BJ (cell line): ENCODE data around the gene CAMSAP1. TPM values are rescaled to one million over a fixed set of nuclear protein-coding genes. Genes with fewer than 3 reads are reported as not detected.

ENCODE experiments used
- CTCF ChIA-PET: fragments of 350-600 bp; formaldehyde crosslinking; extraction: SDS; loops from one replicate; lab custom pipeline; 2021; ENCODE audit warnings: antibody characterized with exemption, inconsistent platforms; lab: Yijun Ruan, JAX
- POLR2A ChIA-PET: fragments of 300-600 bp; sonication (Branson Sonifier 250); formaldehyde crosslinking; extraction: SDS; loops from one replicate; lab custom pipeline; 2021; ENCODE audit warnings: antibody characterized with exemption; lab: Charles Lee
- DNase-seq: peaks from one replicate; pipeline ENCODE4 v3.0.0-alpha.2; 2011; ENCODE audit warnings: low read depth
- H3K27me3 ChIP-seq: 2 replicates; pipeline ENCODE4 v1.6.0; 2011; ENCODE audit warnings: low read length; ENCODE audit not compliant: control insufficient read depth, insufficient read depth
- H3K36me3 ChIP-seq: 2 replicates; pipeline ENCODE4 v1.5.1; 2011; ENCODE audit warnings: low read length; ENCODE audit not compliant: control insufficient read depth, insufficient read depth
- H3K4me3 ChIP-seq: 2 replicates; pipeline ENCODE4 v1.5.1; 2011; ENCODE audit warnings: low read depth, mild to moderate bottlenecking, control low read depth, low read length
- polyA plus RNA-seq: library from polyadenylated mRNA; depleted of rRNA; stranded (reverse); fragments of >200 nt; gene quantifications from 2 replicates; pipeline ENCODE4 v1.2.3, GENCODE V29; 2011
- TF ChIP-seq, protein P1 (sequence below): IDR thresholded peaks from 2 replicates; pipeline ENCODE4 v1.5.1; 2011; ENCODE audit warnings: low read depth, mild to moderate bottlenecking, control low read depth, inconsistent platforms, low read length, moderate library complexity; ENCODE audit not compliant: insufficient read depth

CAMSAP1 gene
- polyA plus RNA-seq, 1 experiment = 4.1 TPM

DNA sequence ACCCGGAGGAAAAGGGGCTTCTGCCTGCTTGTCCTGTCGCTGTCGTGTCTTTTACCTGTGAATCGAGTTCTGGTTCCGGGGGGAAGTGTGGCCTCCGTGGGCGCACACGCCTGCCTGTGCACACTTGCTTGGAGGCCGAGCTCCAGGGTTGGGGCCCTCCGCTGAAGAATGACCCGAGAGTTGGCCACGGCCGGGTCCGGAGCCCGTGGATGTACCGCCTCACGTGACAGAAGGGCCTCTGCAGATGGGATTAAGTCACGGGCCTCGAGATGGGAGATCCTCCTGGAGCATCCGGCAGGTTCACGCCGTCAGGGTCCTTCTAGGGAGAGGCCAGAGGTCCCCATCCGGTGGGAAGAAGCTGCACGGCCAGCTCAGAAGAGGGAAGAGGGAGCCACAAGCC lies 124.4 kb downstream of the CAMSAP1 start:
- ChIA-PET POLR2A (no interaction called here), CTCF (no interaction called here)
- no peaks in the 10 kb centered on the region for H3K27me3 ChIP-seq
- H3K36me3 ChIP-seq = no peaks in the 10 kb centered on the region
- no peak overlapping the region for H3K4me3 ChIP-seq
- TF ChIP-seq, protein P1, sequence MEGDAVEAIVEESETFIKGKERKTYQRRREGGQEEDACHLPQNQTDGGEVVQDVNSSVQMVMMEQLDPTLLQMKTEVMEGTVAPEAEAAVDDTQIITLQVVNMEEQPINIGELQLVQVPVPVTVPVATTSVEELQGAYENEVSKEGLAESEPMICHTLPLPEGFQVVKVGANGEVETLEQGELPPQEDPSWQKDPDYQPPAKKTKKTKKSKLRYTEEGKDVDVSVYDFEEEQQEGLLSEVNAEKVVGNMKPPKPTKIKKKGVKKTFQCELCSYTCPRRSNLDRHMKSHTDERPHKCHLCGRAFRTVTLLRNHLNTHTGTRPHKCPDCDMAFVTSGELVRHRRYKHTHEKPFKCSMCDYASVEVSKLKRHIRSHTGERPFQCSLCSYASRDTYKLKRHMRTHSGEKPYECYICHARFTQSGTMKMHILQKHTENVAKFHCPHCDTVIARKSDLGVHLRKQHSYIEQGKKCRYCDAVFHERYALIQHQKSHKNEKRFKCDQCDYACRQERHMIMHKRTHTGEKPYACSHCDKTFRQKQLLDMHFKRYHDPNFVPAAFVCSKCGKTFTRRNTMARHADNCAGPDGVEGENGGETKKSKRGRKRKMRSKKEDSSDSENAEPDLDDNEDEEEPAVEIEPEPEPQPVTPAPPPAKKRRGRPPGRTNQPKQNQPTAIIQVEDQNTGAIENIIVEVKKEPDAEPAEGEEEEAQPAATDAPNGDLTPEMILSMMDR = no peak
- DNase-seq = no peak

DNA sequence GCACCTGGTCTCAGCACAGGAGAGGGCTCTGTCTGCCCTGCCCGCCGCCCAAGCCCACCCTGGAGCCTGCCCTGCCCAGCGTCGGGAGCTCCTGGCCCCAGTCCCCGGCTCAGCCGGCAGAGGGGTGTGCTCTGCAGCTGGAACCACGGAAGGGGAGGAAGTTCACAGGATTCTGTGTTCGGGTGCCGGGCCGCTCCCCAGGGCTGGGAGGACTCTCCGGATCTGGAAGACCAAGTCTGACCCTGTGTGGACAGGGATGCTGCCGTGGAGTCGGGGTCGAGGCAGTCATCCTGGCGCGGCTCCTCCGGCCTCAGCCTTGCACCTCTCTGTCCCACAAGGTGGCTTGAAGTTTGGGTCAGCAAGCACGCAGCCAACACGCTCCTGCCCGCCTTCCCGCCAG lies 126.7 kb downstream of the CAMSAP1 start:
- no peaks in the 10 kb centered on the region for H3K27me3 ChIP-seq
- TF ChIP-seq, protein P1 = no peak
- H3K36me3 ChIP-seq = no peaks in the 10 kb centered on the region
- POLR2A ChIA-PET = no interaction called here
- no peak for DNase-seq
- H3K4me3 ChIP-seq = no peak overlapping the region
- CTCF ChIA-PET = interaction anchor here (1.4 kb wide), 1 partner anchor 17 kb away, joined by 5 read pairs; no protein-coding TSS in a partner anchor

DNA sequence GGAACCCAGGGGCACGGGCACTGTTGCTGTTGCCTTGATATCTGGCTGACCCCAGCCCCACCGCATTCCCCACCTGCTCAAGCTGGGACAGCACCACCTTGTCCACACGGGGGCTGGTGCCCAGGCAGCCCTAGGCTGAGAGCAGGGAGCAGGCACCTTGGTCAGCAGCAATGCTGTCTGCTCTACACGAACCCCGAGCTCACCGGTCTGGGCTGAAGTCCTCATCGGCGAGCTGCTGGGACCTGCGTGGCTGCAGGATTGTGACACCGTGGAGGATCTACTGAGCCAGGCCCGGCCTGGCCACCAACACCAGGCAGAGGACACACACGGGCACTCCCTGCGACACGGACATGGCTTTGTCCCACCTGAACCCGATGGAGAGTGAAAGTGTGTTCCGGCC lies 127.3 kb downstream of the CAMSAP1 start:
- TF ChIP-seq, protein P1 = no peak
- no peaks in the 10 kb centered on the region for H3K27me3 ChIP-seq
- H3K36me3 ChIP-seq = no peaks in the 10 kb centered on the region
- POLR2A ChIA-PET = no interaction called here
- no peak overlapping the region for H3K4me3 ChIP-seq
- CTCF ChIA-PET = interaction anchor here (1.4 kb wide), 1 partner anchor 17 kb away, joined by 5 read pairs; no protein-coding TSS in a partner anchor
- no peak for DNase-seq

- DNase-seq = no peak
- ChIA-PET CTCF (interaction anchor here (1.4 kb wide), 1 partner anchor 18 kb away, joined by 5 read pairs; no protein-coding TSS in a partner anchor), POLR2A (no interaction called here)
- H3K27me3 ChIP-seq = no peaks in the 10 kb centered on the region
- TF ChIP-seq, protein P1 = no peak
- H3K36me3 ChIP-seq = no peaks in the 10 kb centered on the region
- H3K4me3 ChIP-seq = no peak overlapping the region
Observed at GRCh38 chr9:135779571-135779970, 127.8 kb downstream of the CAMSAP1 start.

DNA sequence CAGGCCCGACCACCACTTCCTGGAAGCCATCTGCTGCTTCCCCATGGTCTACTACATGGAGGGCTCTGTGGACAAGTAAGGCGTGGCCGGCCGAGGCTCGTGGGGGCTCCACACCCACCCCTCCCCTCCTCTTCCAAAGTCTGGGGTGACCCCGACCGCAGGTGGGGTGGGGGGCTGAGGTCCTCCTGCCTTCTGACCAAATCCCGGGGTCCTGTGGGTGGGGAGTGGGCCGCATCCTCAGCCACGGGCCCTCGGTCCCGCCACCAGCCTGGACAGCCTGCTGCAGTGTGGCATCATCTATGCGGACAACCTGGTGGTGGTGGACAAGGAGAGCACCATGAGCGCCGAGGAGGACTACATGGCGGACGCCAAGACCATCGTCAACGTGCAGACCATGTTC lies 128.9 kb downstream of the CAMSAP1 start:
- H3K27me3 ChIP-seq = no peaks in the 10 kb centered on the region; the same call in 1 of the 2 replicates
- POLR2A ChIA-PET = no interaction called here
- TF ChIP-seq, protein P1 = no peak
- no peaks in the 10 kb centered on the region for H3K36me3 ChIP-seq
- no peak for DNase-seq
- CTCF ChIA-PET = interaction anchor here (1.2 kb wide), 1 partner anchor 40 kb away, joined by 3 read pairs; no protein-coding TSS in a partner anchor
- no peak overlapping the region for H3K4me3 ChIP-seq
